IPS DF 19.7 (cell line): Measurements from ENCODE around the gene AP1B1.
"Not testable (repeated sequence)": the region's sequence is repeated elsewhere in the genome, so short reads cannot be mapped to it uniquely, and the experiment has no call there.

ENCODE experiments used
- DNase-seq: peaks from one replicate; pipeline ENCODE4 v3.0.0-alpha.2; 2013; ENCODE audit warnings: low read depth, low spot score

AP1B1 gene

GRCh38 chr22:29351042-29351441, 37.3 kb downstream of the AP1B1 start:
- no peak for DNase-seq

GRCh38 chr22:29348956-29349355, 39.4 kb downstream of the AP1B1 start:
- DNase-seq, result no peak

GRCh38 chr22:29348041-29348440, 40.3 kb downstream of the AP1B1 start:
- DNase-seq, result no peak

GRCh38 chr22:29346659-29347058, 41.7 kb downstream of the AP1B1 start:
- no peak for DNase-seq

GRCh38 chr22:29345932-29346331, 42.4 kb downstream of the AP1B1 start:
- no peak for DNase-seq

DNA sequence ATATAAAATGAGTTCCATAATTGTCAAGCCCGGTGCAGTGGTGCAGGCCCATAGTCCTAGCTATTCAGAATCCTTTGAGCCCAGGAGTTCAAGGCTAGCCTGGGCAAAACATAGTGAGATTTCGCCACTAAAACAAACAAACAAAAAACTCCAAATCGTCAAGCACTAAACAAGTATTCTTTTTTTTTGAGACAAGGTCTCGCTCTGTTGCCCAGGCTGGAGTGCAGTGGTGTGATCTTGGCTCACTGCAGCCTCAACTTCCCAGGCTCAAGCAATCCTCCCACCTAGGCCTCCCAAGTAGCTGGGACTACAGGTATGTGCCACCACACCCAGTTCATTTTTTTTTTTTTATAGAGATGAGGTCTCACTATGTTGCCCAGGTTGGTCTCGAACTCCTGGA, 43.5 kb downstream of the AP1B1 start:
- DNase-seq, result not testable (repeated sequence)

DNA sequence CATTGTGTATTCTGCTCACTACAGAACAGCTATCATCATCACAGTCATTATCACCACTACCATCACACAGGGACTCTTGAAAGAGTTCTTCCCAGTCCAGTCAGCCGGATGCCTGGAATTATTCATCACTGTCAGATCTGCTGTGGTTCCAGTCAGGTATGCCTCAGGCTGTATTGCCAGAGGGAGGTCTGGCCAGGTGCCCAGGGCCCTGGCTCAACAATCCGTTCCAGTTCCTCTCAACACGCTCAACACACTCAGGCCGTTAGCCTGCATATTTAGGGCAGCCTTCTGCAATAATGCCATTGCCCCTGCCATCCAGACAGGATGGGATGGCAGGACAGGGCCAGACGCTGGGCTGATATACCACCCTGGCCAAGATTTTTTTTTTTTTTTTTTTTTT, 44.2 kb downstream of the AP1B1 start:
- DNase-seq, result no peak

- DNase-seq, result no peak
These were observed 45.0 kb downstream of the AP1B1 start for GRCh38 chr22:29343313-29343805.

- DNase-seq, result no peak
These were observed 45.6 kb downstream of the AP1B1 start for GRCh38 chr22:29342577-29343312.

DNA sequence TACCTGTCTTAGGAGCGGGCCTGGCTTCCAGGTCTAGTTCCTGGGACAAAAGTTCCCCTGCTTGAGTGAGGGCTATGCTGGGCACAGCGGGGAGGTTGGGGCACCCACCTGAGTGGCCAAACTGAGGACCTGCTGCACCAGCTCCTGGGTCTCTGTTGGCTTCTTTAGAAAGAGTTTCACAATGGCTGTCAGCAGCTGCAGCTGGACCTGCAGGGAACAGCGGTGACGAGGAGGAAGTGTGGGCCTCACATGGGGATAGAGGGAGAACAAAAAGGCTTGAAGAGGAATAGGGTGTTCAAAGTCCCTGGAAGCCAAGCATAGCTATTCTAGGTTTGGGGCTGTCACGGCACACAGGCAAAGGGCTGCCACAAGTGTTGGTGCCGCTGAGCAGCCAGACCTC, 46.2 kb downstream of the AP1B1 start:
- DNase-seq, result no peak

- DNase-seq, result no peak
These were observed 46.6 kb downstream of the AP1B1 start for GRCh38 chr22:29341849-29342127.

DNA sequence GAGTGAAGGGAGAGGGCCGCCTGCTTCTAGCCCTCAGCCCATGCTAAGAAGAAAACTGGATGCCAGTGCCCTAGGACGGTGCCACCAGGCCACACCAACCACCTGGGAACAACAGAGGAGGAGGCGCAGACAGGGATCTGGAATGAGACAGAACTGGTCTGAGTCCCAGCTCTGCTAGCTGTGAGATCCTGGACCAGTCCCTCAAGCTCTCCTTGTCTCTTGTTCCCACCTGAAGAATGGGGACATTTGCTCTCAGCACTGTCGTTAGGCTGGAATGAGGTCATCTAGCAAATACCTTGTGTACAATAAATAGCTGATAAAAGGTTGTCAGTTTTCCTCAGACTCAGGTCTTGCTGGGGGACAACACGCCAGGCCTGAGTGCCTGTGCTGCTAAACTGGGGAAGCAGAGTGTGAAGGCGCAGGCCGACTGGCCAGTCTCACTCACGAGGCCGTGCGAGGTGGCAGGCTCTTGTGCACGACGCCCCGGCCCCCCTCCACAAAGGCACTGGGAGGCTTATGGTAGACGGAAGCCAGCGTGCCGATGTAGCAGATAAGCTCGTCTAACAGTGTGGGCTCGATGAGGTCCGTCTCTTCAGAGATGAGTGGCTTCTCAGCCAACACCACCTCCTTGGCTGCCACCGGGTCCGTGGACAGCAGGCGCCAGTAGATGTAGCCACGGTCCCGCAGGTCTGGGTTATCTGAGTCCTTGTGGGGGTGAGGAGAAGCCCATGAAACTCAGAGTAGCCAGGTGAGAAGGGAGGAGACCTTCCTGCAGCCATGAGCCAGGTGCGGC, 47.1 kb downstream of the AP1B1 start:
- DNase-seq, result no peak

GRCh38 chr22:29340566-29340965, 47.8 kb downstream of the AP1B1 start:
- DNase-seq, result no peak

GRCh38 chr22:29339381-29340235, 48.8 kb downstream of the AP1B1 start:
- no peak for DNase-seq

DNA sequence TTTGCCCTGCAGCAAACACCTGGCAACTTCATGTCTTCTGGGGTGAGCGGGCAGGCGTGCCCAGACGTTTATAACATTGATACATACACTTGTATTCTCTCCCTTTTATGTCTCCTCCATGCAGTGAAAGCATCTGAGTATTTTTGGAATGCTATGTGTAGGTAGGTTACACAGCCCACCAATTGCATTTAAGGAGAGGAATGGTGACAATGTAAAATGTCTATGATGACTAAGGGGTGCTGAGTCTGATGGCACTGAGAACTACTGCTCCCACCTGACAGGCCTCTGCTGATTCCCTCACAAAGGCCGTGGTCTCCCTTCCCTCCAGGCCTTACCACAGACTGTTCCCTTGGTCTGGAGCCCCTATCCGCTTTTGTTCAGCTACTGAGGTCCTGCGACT, 50.0 kb downstream of the AP1B1 start:
- no peak for DNase-seq

- no peak for DNase-seq
These were observed 50.6 kb downstream of the AP1B1 start for GRCh38 chr22:29337631-29338284.

- no peak for DNase-seq
These were observed 51.4 kb downstream of the AP1B1 start for GRCh38 chr22:29336751-29337490.

GRCh38 chr22:29335656-29336055, 52.7 kb downstream of the AP1B1 start:
- DNase-seq, result no peak

GRCh38 chr22:29334696-29335344, 53.5 kb downstream of the AP1B1 start:
- DNase-seq, result no peak

DNA sequence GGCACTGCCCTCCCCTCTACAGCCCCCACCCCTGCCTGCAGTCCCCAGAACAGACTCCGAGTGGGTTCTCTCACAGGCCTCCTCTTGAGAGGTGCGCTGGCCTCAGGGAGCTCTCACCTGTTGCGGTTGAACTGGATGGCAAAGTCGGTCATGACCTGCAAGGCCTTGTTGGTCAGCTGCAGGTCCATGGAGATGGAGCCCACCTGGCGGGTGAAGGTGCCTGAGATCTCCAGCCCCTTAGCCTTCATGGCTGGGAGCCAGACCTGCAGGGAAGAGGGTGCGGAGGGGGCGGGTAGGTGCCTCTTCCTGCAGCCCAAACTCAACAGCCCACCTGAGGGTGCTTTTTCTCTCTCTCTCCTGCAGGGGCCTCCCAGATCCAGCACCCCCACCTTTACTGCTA, 54.2 kb downstream of the AP1B1 start:
- DNase-seq, result no peak
